Inferior parietal cortex (tissue), 1 donor: Measurements from ENCODE around the gene PIGP.
"Not testable (repeated sequence)": the region's sequence is repeated elsewhere in the genome, so short reads cannot be mapped to it uniquely, and the experiment has no call there.

Experiments used
- DNase-seq: peaks from one replicate; pipeline ENCODE4 v3.0.0-alpha.2; 2016; ENCODE audit errors: extremely low spot score

Gene PIGP

DNA sequence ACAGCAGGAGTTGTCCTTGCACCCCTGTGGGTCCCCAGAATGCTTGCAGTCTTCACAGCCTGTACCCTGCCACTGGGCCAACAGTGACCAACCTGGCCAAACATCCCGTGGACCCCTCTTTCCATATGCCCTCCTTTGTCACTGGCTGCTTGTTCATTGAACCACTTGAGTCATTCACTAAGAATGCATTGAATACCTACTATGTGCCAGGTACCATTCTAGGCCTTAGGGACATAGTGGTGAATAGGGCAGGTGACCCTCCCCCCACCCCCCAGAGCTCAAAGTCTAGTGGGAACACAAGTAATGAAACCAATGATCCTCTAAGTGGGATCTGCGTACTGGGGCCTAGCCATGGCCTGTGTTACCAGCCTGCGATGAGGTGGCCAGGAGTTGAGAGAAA lies 28.2 kb downstream of the PIGP start:
- DNase-seq, result no peak

DNA sequence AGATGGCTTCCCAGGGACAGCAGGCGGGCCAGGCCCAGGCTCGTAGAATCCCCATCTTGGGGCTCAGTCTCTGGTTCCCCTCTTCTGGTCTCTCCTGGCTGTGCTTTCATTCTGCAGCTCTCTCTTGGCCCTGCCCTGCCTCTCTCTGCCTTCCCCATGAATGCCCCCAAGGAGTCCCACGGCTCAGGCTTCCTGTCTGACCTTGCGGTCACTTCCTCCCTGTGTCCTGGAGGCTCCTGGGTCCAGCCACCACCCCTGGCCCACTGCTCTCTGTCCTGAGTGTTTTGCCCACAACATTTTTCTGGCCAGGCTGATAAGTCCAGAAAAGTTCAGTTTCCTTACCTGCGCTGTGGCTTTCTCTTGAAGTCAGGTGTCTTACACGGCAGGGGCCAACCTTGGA lies 29.1 kb downstream of the PIGP start:
- DNase-seq, result no peak

DNA sequence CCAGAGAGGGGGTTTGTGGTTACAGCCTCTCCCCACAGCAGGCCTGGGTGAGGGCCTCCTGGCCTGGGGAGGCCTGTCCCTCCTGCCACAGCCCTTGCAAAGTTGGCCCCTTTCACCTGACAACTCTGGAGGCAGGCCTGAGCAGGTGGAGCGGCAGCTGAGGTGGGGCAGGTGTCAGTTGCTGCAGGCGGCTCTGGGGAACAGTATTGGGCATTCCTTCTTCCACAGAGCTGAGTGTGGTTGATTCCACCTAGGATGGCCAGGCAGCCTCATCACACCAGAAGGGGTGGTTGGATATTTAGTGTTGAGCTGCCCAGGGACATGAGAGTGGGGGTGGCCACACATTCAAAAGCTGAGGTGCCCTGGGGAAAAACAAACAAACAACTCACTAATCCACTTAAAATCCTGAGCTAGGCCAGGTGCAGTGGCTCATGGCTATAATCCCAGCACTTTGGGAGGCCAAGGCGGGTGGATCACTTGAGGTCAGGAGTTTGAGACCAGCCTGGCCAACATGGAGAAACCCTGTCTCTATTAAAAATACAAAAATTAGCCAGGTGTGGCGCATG lies 31.1 kb downstream of the PIGP start:
- no peak for DNase-seq

DNA sequence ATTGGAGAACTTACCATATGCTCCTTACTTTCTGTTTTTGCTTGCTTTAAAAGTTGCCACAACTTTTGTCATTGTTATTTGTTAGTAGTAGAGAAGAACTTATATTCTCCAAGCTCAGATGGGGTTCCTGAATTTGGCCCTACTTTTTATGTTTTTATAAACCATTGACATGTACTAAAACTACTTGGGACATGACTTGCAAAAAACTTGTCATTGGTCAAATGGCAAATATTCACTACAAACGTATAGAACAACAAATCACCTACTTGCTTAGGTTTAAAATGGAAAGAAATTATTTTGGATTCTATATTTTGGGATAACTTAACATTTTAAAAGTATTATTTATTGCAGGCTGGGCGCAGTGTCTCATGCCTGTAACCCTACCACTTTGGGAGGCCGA lies 32.7 kb downstream of the PIGP start:
- DNase-seq, result no peak

DNA sequence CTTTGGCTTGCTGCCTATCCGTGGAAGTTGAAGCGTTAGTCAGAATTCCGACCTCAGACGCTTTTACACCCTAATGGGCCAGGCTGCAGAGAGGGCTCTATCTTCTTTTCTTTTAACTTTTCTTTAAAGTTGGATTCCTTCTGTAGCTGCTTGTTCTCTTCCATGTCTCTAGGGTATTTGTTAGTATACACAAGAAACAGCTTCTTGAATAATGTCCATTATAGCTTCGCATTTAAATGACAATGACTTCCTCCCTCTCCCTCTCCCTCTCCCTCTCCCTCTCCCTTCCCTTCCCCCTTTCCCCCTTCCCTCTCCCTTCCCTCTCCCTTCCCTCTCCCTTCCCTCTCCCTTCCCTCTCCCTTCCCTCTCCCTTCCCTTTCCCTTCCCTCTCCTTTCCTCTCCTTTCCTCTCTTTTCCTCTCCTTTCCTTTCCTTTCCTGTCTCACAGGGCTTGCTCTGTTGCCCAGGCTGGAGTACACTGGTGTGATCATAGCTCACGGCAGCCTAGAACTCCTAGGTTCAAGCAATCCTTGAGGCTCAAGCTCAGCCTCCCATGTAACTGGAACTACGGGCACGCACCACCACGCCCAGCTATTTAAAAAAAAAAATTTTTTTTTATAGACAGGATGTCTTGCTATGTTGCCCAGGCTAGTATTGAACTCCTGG lies 33.3 kb downstream of the PIGP start:
- DNase-seq, result no peak

DNA sequence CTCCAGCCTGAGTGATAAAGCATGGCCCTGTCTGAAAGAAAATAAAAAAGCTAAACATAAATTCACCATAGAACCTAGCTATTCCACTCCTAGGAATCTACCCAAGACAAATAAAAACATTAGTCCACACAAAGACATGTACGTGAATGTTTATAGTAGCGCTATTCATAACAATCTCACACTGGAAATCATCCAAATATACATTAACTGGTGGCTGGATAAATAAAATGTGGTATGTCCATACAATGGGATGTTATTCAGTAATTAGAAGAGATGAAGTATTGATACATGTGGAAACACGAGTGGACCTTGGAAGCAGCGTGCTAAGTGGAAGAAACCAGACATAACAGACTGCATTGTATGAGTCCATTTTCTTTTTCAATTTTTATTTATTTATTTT lies 36.7 kb downstream of the PIGP start:
- no peak for DNase-seq

DNA sequence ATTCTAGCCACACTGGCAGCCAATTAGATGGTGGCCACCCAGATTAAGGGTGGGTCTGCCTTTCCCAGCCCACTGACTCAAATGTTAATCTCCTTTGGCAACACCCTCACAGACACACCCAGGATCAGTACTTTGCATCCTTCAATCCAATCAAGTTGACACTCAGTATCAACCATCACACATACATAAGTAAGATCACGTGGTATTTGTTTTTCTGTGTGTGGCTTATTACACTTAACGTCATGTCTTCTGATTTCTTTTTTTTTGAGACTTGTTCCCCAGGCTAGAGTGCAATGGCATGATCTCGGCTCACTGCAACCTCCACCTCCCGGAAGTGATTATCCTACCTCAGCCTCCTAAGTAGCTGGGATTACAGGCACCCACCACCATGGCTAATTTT lies 38.5 kb downstream of the PIGP start:
- DNase-seq, result not testable (repeated sequence)

DNA sequence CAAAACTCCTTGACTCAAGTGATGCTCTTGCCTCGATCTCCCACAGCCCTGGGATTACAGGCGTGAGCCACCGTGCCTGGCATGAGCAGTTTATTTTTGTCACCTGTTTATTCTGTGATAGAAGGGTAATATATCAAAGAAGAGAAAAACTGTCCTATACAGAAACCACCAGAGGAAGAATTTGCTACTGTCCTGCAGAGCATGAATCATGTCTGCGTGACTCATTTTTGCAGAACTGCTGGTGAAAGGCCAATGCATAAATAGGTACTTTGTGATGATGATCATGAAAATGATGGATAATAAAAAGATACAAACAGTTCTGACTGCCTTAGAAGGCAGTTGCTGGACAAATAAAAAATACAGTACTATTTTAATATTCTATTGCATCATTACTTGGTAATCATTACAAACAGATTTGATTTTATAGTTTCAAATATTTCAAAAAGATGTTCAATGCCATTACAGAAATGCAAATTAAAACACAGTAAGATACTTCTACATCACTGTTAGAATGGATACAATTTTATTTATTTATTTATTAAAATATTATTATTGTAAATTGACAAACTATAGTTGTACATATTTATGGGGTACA lies 39.9 kb downstream of the PIGP start:
- peak; percentile 28 for DNase-seq

DNA sequence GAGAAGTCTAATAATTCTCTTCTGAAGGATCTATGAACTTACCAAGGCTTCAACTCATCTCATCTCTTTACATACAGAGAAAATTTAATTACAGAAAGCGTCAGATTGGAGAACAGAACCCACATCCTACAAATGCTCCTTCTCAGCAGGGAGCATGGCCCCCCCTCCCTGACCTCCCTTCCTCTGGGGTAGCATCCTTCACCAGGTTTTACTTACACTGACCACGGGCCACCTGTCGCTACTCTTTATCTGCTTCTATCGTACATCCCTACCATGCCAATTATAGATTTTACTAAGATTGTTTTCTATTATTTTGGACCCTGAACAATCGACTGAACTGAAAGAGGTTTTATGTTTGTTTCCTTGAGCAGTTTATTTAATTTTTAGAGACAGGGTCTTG lies 40.6 kb downstream of the PIGP start:
- no peak for DNase-seq

DNA sequence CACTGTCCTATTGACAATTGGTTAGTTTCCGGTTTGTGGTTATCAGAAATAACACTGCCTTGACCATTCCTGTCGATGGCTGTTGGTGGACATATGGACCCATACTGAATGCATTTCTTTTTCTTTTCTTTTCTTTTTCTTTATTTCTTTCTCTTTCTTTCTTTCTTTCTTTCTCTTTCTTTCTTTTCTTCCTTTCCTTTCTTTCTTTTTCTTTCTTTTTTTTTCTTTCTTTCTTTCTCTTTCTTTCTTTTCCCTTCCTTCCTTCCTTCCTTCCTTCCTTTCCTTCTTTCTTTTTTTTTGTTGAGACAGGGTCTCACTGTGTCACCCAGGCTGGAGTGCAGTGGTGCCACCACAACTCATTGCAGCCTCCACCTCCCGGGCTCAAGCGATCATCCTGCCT lies 42.0 kb downstream of the PIGP start:
- no peak for DNase-seq

DNA sequence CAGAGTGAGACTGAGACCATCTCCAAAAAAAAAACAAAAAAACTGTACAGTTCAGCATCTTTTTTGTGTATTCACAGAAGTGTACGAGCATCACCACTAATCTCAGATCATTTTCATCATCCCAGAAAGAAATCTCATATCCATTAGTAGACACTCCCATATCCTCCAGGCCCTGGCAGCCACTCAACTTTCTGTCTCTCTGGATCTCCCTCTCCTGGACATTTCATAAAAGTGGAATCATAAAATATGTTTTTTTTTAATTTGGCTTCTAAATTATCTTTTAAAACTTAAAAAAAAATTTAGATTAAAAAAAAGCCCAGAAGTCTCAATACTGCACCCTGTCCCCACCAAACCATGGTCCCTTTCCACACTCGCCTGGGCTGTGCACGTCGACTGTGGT lies 44.3 kb downstream of the PIGP start:
- DNase-seq, result no peak

DNA sequence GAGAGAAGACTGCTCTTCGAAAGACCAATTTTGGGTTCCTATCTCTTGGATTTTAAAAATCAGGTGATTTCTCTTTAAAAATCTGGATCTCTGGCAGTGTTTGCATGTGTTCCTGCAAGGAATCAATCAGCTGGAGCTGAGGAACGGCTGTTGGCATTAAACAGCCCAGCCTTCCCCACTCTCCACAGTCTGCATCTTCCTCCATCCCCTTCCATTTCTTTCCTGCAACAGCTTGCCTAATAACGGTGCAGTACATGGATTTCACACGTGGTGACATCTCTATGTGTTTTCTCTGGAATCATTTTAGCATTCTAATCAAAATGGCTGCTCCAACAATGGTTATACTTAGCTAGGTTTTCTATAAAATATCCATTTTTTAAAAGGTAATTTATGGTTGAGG lies 46.4 kb downstream of the PIGP start:
- no peak for DNase-seq

DNA sequence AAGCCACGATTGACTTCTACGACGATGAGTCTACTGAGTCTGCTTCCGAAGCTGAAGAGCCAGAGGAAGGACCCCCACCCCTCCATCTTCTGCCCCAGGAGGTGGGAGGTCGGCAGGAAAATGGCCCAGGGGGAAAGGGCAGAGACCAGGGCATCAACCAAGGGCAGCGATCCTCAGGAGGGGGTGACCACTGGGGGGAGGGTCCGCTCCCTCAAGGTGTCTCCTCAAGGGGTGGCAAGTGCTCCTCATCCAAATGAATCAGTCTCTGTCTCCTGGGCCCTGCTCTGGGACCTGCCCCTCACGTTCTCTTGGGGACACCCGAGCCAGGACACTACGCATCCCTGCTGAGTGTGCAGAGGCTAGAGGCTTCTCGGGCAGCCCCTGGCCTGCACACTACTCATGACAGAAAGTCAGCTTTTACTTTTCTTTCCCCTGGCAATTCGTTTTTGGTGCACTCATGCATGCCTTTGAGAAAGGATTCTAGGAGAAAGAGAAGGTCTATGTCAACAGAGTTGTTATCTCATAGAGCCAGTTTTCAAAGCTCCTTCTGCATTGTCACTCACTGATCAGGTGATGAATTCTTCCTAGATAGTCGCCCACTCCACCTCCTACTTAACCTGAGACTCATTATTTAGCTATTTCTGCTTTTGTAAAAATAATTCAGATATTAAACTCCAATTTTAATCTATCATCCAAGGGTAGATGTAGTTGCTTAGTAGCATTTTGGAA lies 54.8 kb downstream of the PIGP start:
- no peak for DNase-seq
